GM12878 (cell line): ENCODE data around the gene PEAR1. TPM values are rescaled to one million over a fixed set of nuclear protein-coding genes. Genes with fewer than 3 reads are reported as not detected.

Experiments used
- ATAC-seq: fragments of 200-7000 bp; cut with Tn5 transposase; 3 replicates; pipeline ENCODE4 v1.9.1; 2020; ENCODE audit warnings: mild to moderate bottlenecking, moderate library complexity
- BruUV-seq: library from RNA; stranded (reverse); fragments of 400-500 nt; replicated peaks from 2 replicates; lab custom pipeline; 2021; lab: Mats Ljungman, UMichigan
- CTCF ChIA-PET: fragments of 300-600 bp; sonication (Branson Sonifier 250); formaldehyde crosslinking; extraction: SDS; loops from one replicate; lab custom pipeline; 2021; ENCODE audit warnings: inconsistent platforms; lab: Yijun Ruan, JAX
- POLR2A ChIA-PET: fragments of 350-600 bp; formaldehyde crosslinking; extraction: SDS; loops from one replicate; lab custom pipeline; 2021; ENCODE audit warnings: inconsistent platforms; lab: Charles Lee
- RAD21 ChIA-PET: fragments of 300-600 bp; sonication (Branson Sonifier 250); formaldehyde crosslinking; loops from one replicate; lab custom pipeline; 2023; ENCODE audit warnings: antibody characterized with exemption; ENCODE audit not compliant: unreplicated experiment; lab: Charles Lee
- SMC1A ChIA-PET: fragments of 300-600 bp; sonication (Branson Sonifier 250); formaldehyde crosslinking; loops from one replicate; lab custom pipeline; 2023; ENCODE audit not compliant: unreplicated experiment, uncharacterized antibody; lab: Charles Lee
- DNase-seq: peaks from one replicate; pipeline ENCODE4 v3.0.0-alpha.2; 2011; ENCODE audit warnings: low read depth, low spot score
- FAIRE-seq: peaks from 3 replicates; lab custom pipeline; 2011; peaks lifted over from hg19 to GRCh38; lab: Jason Lieb, UNC
- H2AFZ ChIP-seq: 2 replicates; pipeline ENCODE4 v1.6.0; 2011; ENCODE audit warnings: low read depth, low read length, control low read depth; ENCODE audit not compliant: control insufficient read depth
- H3K27ac ChIP-seq: 2 replicates; pipeline ENCODE4 v1.5.1; 2011; ENCODE audit warnings: control low read depth; ENCODE audit not compliant: control insufficient read depth, insufficient read depth
- H3K27me3 ChIP-seq, 2 experiments: replicated peaks in 1 of 2; 2 replicates each; pipeline versions ENCODE4 v1.6.0 to v1.6.1; 2011; ENCODE audit warnings: low read length in 1 of 2; ENCODE audit not compliant: control insufficient read depth in 2 of 2, insufficient read depth in 2 of 2
- H3K36me3 ChIP-seq, 2 experiments: 2 replicates each; pipeline ENCODE4 v1.5.1; 2011; ENCODE audit warnings: low read length in 1 of 2; ENCODE audit not compliant: control insufficient read depth in 2 of 2, insufficient read depth in 2 of 2
- H3K4me1 ChIP-seq: 2 replicates; pipeline ENCODE4 v1.6.1; 2011; ENCODE audit warnings: mild to moderate bottlenecking, low read length, moderate library complexity, mixed read lengths; ENCODE audit not compliant: control insufficient read depth, insufficient read depth
- H3K4me2 ChIP-seq: 2 replicates; pipeline ENCODE4 v1.6.0; 2011; ENCODE audit warnings: control low read depth; ENCODE audit not compliant: control insufficient read depth, insufficient read depth
- H3K4me3 ChIP-seq: fragments of 200-600 bp; sonication (generic); 2 replicates; pipeline ENCODE4 v1.5.1; 2016
- H3K79me2 ChIP-seq: 2 replicates; pipeline ENCODE4 v1.6.0; 2011; ENCODE audit warnings: low read length; ENCODE audit not compliant: control insufficient read depth, insufficient read depth
- H3K9ac ChIP-seq: 2 replicates; pipeline ENCODE4 v1.8.0; 2011; ENCODE audit warnings: low read length, control low read depth, mixed read lengths; ENCODE audit not compliant: control insufficient read depth, insufficient read depth
- H3K9me3 ChIP-seq: replicated peaks from 3 replicates; pipeline ENCODE4 v1.5.1; 2011; ENCODE audit warnings: mild to moderate bottlenecking, low read length; ENCODE audit not compliant: control insufficient read depth, insufficient read depth
- H4K20me1 ChIP-seq: 2 replicates; pipeline ENCODE4 v1.6.0; 2011; ENCODE audit not compliant: control insufficient read depth, insufficient read depth
- BCL11A ChIP-seq: IDR thresholded peaks from 2 replicates; pipeline ENCODE4 v1.6.1; 2011; ENCODE audit warnings: low read depth, low read length
- BCL3 ChIP-seq: IDR thresholded peaks from 2 replicates; pipeline ENCODE4 v1.6.1; 2011; ENCODE audit warnings: borderline replicate concordance, low read depth, mild to moderate bottlenecking, moderate library complexity, low read length; ENCODE audit not compliant: insufficient read depth, poor library complexity, severe bottlenecking
- CEBPZ ChIP-seq: fragments of 150-350 bp; IDR thresholded peaks from 2 replicates; pipeline ENCODE4 v1.6.1; 2016; ENCODE audit warnings: low read depth, low read length
- MEF2A ChIP-seq: IDR thresholded peaks from 2 replicates; pipeline ENCODE4 v1.6.1; 2011; ENCODE audit warnings: low read depth, mild to moderate bottlenecking, low read length, moderate library complexity; ENCODE audit not compliant: insufficient read depth
- MXI1 ChIP-seq: fragments of 150-350 bp; IDR thresholded peaks from 2 replicates; pipeline ENCODE4 v1.6.1; 2011; ENCODE audit warnings: low read depth, mild to moderate bottlenecking, inconsistent platforms, low read length, improper control_type of control experiment
- MYB ChIP-seq: fragments of 150-350 bp; IDR thresholded peaks from 2 replicates; pipeline ENCODE4 v1.6.1; 2014; ENCODE audit warnings: mild to moderate bottlenecking, low read depth, low read length, borderline replicate concordance
- RB1 ChIP-seq: fragments of 450-650 bp; formaldehyde crosslinking; IDR thresholded peaks from 2 replicates; pipeline ENCODE4 v1.6.1; 2017; ENCODE audit warnings: mild to moderate bottlenecking, borderline replicate concordance
- RELB ChIP-seq: fragments of 450-650 bp; IDR thresholded peaks from 2 replicates; pipeline ENCODE4 v1.6.1; 2017; ENCODE audit warnings: low read depth, mild to moderate bottlenecking, moderate library complexity
- STAT1 ChIP-seq: fragments of 450-650 bp; conservative IDR thresholded peaks from 2 replicates; pipeline ENCODE4 v1.6.1; 2014; ENCODE audit warnings: antibody characterized with exemption, mild to moderate bottlenecking
- USF2 ChIP-seq: IDR thresholded peaks from 2 replicates; pipeline ENCODE4 v1.6.1; 2011; ENCODE audit warnings: low read depth, low read length, improper control_type of control experiment, borderline replicate concordance
- ZNF217 ChIP-seq: fragments of 450-650 bp; IDR thresholded peaks from 2 replicates; pipeline ENCODE4 v1.6.1; 2017; ENCODE audit warnings: antibody characterized with exemption, mild to moderate bottlenecking
- WGBS: methylation state at CpG from one replicate; pipeline ENCODE4 v1.1.6; 2016; ENCODE audit warnings: low lambda C conversion rate; ENCODE audit not compliant: insufficient replicate concordance, insufficient coverage; ENCODE audit errors: missing lambda C conversion rate; 5-methylcytosine and 5-hydroxymethylcytosine counted together
- in situ Hi-C: fragments of 300-500 bp; cut with MboI; formaldehyde crosslinking; loops from 9 replicates; pipeline ENCODE4 v1.14.3; 2018; ENCODE audit warnings: mixed read lengths
- intact Hi-C: fragments of 100-400 bp; cut with micrococcal nuclease; formaldehyde crosslinking; loops from one replicate; pipeline ENCODE4 v1.14.2; 2022; ENCODE audit not compliant: unreplicated experiment
- polyA plus RNA-seq, 11 experiments: library from polyadenylated mRNA; depleted of rRNA in 4 of 11; unstranded in 6 of 11; stranded (reverse) in 5 of 11; fragments of >200 nt; fragmentation: Nextera tagmentation in 4 of 11; fragmentation: Illumina TruSeq in 1 of 11; extraction: Ambion mirVana in 4 of 11; extraction: Trizol in 1 of 11; gene quantifications; 1 replicate in 1 of 11; 2 replicates in 10 of 11; pipeline versions ENCODE4 v1.2.1 to v1.2.3, GENCODE V29; 2011 to 2016; ENCODE audit warnings: inconsistent platforms in 2 of 11, missing spikeins in 2 of 11, low read depth in 1 of 11
- total RNA-seq, 4 experiments: library from RNA; depleted of rRNA in 3 of 4; stranded (reverse); fragments of >200 nt in 3 of 4; fragmentation: Illumina TruSeq in 1 of 4; extraction: Trizol in 1 of 4; gene quantifications; 2 replicates each; pipeline versions ENCODE4 v1.2.1 to v1.2.3, GENCODE V29; 2013 to 2021

PEAR1 gene
- total and polyA plus RNA-seq, 10 of the 15 experiments (the other 5 are each of a cell fraction or from before 2014, with no cell fraction given): not detected

GRCh38 chr1:156904187-156904959 lies 10.9 kb downstream of the PEAR1 start:
- TF ChIP-seq RELB: no peak
- TF ChIP-seq MYB: no peak
- no peak for TF ChIP-seq RB1
- TF ChIP-seq MEF2A: no peak
- no peak for TF ChIP-seq STAT1
- no peak for TF ChIP-seq MXI1
- TF ChIP-seq USF2: no peak
- no peak for TF ChIP-seq ZNF217
- no peak for TF ChIP-seq BCL3
- no peak for TF ChIP-seq CEBPZ
- TF ChIP-seq BCL11A: no peak
- DNase-seq: no peak
- Histone ChIP-seq H3K9me3 (no peaks in the 10 kb centered on the region), H3K4me3 (no peak overlapping the region), H3K36me3 (no peaks in the 10 kb centered on the region), H3K27ac (no peak overlapping the region), H3K9ac (no peak overlapping the region), H3K79me2 (no peaks in the 10 kb centered on the region), H4K20me1 (no peaks in the 10 kb centered on the region), H3K4me1 (no peaks in the 10 kb centered on the region), H3K27me3 (peaks cover 0 to 2% of the 10 kb centered on the region in 2 experiments; a peak in 2 of 4 replicates), H3K4me2 (no peak overlapping the region), H2AFZ (no peak overlapping the region)
- ChIA-PET CTCF (no interaction called here), SMC1A (no interaction called here), POLR2A (no interaction called here), RAD21 (no interaction called here)
- intact Hi-C loops (no loop called here), in situ Hi-C loops (no loop called here)
- WGBS: 20% methylated on average over 19 of the region's 19 CpGs
- ATAC-seq: no peak
- BruUV-seq: no TSS peak
- no peak for FAIRE-seq
